ENCODE results near the gene NCBP2. TPM values are rescaled to one million over a fixed set of nuclear protein-coding genes. Genes with fewer than 3 reads are reported as not detected.

The NCBP2 gene
- polyA plus RNA-seq, 1 of the 3 experiments (the other 2 are of a cell fraction), result 128 TPM

DNA sequence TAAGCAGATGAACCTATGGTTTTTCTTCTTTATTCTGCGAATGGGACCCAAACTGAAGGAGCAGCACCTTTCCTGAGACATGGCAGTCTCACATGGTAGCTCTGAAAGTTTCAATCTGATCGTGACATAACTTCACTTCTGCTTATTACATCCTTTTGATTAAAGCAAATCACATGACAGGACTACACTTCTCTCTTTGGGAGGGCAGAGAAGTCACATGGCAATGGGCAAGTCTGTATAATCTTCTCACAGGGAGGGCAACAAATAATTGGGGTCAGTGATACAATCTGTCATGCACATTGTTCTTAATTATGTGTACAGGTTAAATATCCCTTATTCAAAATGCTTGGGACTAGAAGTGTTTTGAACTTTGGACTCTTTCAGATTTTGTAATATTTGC is 21.6 kb downstream of the NCBP2 start (continued):
- TF ChIP-seq, protein P1, sequence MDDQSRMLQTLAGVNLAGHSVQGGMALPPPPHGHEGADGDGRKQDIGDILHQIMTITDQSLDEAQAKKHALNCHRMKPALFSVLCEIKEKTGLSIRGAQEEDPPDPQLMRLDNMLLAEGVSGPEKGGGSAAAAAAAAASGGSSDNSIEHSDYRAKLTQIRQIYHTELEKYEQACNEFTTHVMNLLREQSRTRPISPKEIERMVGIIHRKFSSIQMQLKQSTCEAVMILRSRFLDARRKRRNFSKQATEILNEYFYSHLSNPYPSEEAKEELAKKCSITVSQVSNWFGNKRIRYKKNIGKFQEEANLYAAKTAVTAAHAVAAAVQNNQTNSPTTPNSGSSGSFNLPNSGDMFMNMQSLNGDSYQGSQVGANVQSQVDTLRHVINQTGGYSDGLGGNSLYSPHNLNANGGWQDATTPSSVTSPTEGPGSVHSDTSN (IDR thresholded peaks at IDR 0.05), result no peak

DNA sequence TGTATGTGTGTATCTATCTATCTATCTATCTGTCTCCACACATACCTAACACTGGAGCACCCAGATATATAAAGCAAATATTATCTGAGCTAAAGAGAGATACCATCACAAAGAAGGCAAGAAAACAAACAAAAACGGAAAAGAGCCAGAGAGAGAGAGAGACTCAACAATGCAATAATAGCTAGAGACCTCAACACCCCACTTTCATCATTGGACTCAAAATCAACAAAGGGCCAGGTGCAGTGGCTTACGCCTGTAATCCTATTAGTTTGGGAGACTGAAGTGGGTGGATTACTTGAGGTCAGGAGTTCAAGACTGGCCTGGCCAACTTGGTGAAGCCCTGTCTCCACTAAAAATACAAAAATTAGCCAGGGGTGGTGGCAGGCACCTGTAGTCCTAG is 23.4 kb downstream of the NCBP2 start:
- no peaks in the 10 kb centered on the region for H3K9me2 ChIP-seq
- no peaks in the 10 kb centered on the region for H3K79me2 ChIP-seq (ENCODE audit: insufficient read depth)
- H3K27me3 ChIP-seq (ENCODE audit: insufficient read depth), result no peaks in the 10 kb centered on the region
- POLR2A ChIA-PET, result no interaction called here
- H2AFZ ChIP-seq (ENCODE audit: low read depth), result no peak overlapping the region
- TF ChIP-seq EP300 (IDR thresholded peaks at IDR 0.05; ENCODE audit: borderline replicate concordance in 1 of 2, low read depth in 1 of 2, low read length in 1 of 2), result no peak
- TF ChIP-seq, protein P2, sequence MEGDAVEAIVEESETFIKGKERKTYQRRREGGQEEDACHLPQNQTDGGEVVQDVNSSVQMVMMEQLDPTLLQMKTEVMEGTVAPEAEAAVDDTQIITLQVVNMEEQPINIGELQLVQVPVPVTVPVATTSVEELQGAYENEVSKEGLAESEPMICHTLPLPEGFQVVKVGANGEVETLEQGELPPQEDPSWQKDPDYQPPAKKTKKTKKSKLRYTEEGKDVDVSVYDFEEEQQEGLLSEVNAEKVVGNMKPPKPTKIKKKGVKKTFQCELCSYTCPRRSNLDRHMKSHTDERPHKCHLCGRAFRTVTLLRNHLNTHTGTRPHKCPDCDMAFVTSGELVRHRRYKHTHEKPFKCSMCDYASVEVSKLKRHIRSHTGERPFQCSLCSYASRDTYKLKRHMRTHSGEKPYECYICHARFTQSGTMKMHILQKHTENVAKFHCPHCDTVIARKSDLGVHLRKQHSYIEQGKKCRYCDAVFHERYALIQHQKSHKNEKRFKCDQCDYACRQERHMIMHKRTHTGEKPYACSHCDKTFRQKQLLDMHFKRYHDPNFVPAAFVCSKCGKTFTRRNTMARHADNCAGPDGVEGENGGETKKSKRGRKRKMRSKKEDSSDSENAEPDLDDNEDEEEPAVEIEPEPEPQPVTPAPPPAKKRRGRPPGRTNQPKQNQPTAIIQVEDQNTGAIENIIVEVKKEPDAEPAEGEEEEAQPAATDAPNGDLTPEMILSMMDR (IDR thresholded peaks at IDR 0.05), result no peak
- TF ChIP-seq, protein P3, sequence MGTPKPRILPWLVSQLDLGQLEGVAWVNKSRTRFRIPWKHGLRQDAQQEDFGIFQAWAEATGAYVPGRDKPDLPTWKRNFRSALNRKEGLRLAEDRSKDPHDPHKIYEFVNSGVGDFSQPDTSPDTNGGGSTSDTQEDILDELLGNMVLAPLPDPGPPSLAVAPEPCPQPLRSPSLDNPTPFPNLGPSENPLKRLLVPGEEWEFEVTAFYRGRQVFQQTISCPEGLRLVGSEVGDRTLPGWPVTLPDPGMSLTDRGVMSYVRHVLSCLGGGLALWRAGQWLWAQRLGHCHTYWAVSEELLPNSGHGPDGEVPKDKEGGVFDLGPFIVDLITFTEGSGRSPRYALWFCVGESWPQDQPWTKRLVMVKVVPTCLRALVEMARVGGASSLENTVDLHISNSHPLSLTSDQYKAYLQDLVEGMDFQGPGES (IDR thresholded peaks at IDR 0.05; ENCODE audit: low read depth, low read length), result no peak
- TF ChIP-seq FOSL2 (IDR thresholded peaks at IDR 0.05; ENCODE audit: borderline replicate concordance, low read depth), result no peak
- TF ChIP-seq, protein P1 (IDR thresholded peaks at IDR 0.05), result no peak
- no peak for TF ChIP-seq GATA2 (CRISPR knock-in tag; IDR thresholded peaks at IDR 0.05)
- TF ChIP-seq EZH2phosphoT487 (IDR thresholded peaks at IDR 0.05; ENCODE audit: borderline replicate concordance, low read depth), result no peak
- TF ChIP-seq, protein P4, sequence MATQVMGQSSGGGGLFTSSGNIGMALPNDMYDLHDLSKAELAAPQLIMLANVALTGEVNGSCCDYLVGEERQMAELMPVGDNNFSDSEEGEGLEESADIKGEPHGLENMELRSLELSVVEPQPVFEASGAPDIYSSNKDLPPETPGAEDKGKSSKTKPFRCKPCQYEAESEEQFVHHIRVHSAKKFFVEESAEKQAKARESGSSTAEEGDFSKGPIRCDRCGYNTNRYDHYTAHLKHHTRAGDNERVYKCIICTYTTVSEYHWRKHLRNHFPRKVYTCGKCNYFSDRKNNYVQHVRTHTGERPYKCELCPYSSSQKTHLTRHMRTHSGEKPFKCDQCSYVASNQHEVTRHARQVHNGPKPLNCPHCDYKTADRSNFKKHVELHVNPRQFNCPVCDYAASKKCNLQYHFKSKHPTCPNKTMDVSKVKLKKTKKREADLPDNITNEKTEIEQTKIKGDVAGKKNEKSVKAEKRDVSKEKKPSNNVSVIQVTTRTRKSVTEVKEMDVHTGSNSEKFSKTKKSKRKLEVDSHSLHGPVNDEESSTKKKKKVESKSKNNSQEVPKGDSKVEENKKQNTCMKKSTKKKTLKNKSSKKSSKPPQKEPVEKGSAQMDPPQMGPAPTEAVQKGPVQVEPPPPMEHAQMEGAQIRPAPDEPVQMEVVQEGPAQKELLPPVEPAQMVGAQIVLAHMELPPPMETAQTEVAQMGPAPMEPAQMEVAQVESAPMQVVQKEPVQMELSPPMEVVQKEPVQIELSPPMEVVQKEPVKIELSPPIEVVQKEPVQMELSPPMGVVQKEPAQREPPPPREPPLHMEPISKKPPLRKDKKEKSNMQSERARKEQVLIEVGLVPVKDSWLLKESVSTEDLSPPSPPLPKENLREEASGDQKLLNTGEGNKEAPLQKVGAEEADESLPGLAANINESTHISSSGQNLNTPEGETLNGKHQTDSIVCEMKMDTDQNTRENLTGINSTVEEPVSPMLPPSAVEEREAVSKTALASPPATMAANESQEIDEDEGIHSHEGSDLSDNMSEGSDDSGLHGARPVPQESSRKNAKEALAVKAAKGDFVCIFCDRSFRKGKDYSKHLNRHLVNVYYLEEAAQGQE (IDR thresholded peaks at IDR 0.05; ENCODE audit: low read depth, low read length), result no peak
- no peak for TF ChIP-seq SIN3A (IDR thresholded peaks at IDR 0.05; ENCODE audit: borderline replicate concordance, low read depth, low read length)
- TF ChIP-seq, protein P5, sequence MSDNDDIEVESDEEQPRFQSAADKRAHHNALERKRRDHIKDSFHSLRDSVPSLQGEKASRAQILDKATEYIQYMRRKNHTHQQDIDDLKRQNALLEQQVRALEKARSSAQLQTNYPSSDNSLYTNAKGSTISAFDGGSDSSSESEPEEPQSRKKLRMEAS (IDR thresholded peaks at IDR 0.05; ENCODE audit: low read depth), result no peak
- TF ChIP-seq, protein P6, sequence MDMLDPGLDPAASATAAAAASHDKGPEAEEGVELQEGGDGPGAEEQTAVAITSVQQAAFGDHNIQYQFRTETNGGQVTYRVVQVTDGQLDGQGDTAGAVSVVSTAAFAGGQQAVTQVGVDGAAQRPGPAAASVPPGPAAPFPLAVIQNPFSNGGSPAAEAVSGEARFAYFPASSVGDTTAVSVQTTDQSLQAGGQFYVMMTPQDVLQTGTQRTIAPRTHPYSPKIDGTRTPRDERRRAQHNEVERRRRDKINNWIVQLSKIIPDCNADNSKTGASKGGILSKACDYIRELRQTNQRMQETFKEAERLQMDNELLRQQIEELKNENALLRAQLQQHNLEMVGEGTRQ (IDR thresholded peaks at IDR 0.05; ENCODE audit: borderline replicate concordance, low read depth, low read length), result no peak
- TF ChIP-seq YY1 (IDR thresholded peaks at IDR 0.05; ENCODE audit: low read depth), result no peak
- no peak for TF ChIP-seq GABPA (IDR thresholded peaks at IDR 0.05; ENCODE audit: low read depth)
- no peaks in the 10 kb centered on the region for H3K4me1 ChIP-seq (ENCODE audit: control insufficient read depth in 1 of 2, insufficient read depth in 2 of 2, low read depth in 1 of 2, low read length in 1 of 2)
- CTCF ChIA-PET, result no interaction called here
- peaks cover 23 to 53% of the 10 kb centered on the region in 2 experiments for H3K36me3 ChIP-seq (replicated peaks in 1 of 2; ENCODE audit: control insufficient read depth in 1 of 2, insufficient read depth in 2 of 2, low read length in 1 of 2)
- H3K9me3 ChIP-seq, result no peaks in the 10 kb centered on the region
- H3K9ac ChIP-seq, result no peak overlapping the region
- H3K4me3 ChIP-seq (ENCODE audit: low read depth in 2 of 2, low read length in 1 of 2), result no peak overlapping the region
- no peak overlapping the region for H3K4me2 ChIP-seq
- H3F3A ChIP-seq (replicated peaks; ENCODE audit: insufficient read depth), result no peaks in the 10 kb centered on the region
- H4K20me1 ChIP-seq (ENCODE audit: insufficient read depth), result no peaks in the 10 kb centered on the region
- WGBS (ENCODE audit: low lambda C conversion rate), result 96% methylated on average over 2 of the region's 2 CpGs
- no peak for DNase-seq
- H3K27ac ChIP-seq (ENCODE audit: low read depth in 2 of 2, low read length in 1 of 2), result no peak overlapping the region

Measured in SK-N-SH (cell line).